HEK293 (cell line): Measurements from ENCODE around the gene ONECUT1.

Source experiments
- CTCF ChIA-PET: fragments of 350-600 bp; formaldehyde crosslinking; extraction: SDS; loops from one replicate; lab custom pipeline; 2021; ENCODE audit warnings: antibody characterized with exemption; lab: Yijun Ruan, JAX
- POLR2A ChIA-PET: fragments of 300-600 bp; formaldehyde crosslinking; extraction: SDS; loops from one replicate; lab custom pipeline; 2020; ENCODE audit warnings: antibody characterized with exemption, inconsistent platforms; lab: Yijun Ruan, JAX
- H3K27ac ChIP-seq: fragments of 200-500 bp; sonication (Bioruptor generic); 2 replicates; pipeline ENCODE4 v1.5.1; 2014; ENCODE audit warnings: low read depth, low read length, control low read depth, inconsistent platforms; ENCODE audit errors: extremely low read depth
- H3K36me3 ChIP-seq, 2 experiments: fragments of 200-500 bp in 1 of 2; sonication (Bioruptor generic) in 1 of 2; 1 replicate in 1 of 2; 2 replicates in 1 of 2; pipeline ENCODE4 v1.5.1; 2014 to 2017; ENCODE audit warnings: inconsistent platforms in 2 of 2, low read length in 2 of 2; ENCODE audit not compliant: control insufficient read depth in 2 of 2, insufficient read depth in 1 of 2
- H3K4me1 ChIP-seq: fragments of 200-500 bp; sonication (Bioruptor generic); 2 replicates; pipeline ENCODE4 v1.5.1; 2014; ENCODE audit warnings: mild to moderate bottlenecking, low read length, inconsistent platforms; ENCODE audit not compliant: control insufficient read depth, insufficient read depth
- H3K4me3 ChIP-seq: 2 replicates; pipeline ENCODE4 v1.5.1; 2011; ENCODE audit warnings: low read depth, mild to moderate bottlenecking, control low read depth, low read length, moderate library complexity
- H3K9me3 ChIP-seq: fragments of 200-500 bp; sonication (Bioruptor generic); 2 replicates; pipeline ENCODE4 v1.5.1; 2014; ENCODE audit warnings: low read depth, low read length, inconsistent platforms; ENCODE audit not compliant: control insufficient read depth, insufficient read depth
- GFI1B ChIP-seq: fragments of 450-650 bp; formaldehyde crosslinking; IDR thresholded peaks from 2 replicates; pipeline ENCODE4 v1.5.1; 2016; ENCODE audit warnings: missing biosample characterization, missing genetic modification characterization
- GLIS1 ChIP-seq: fragments of 450-650 bp; formaldehyde crosslinking; IDR thresholded peaks from 2 replicates; pipeline ENCODE4 v1.5.1; 2016; ENCODE audit warnings: missing biosample characterization, missing genetic modification characterization
- HOXD13 ChIP-seq: sonication (generic); formaldehyde crosslinking; IDR thresholded peaks from 2 replicates; pipeline ENCODE4 v1.8.0; 2022; ENCODE audit warnings: missing genetic modification reagents, borderline replicate concordance
- SETDB1 ChIP-seq: IDR thresholded peaks from one replicate; pipeline ENCODE4 v1.6.1; 2017; ENCODE audit warnings: mild to moderate bottlenecking, low read length, moderate library complexity, mixed read lengths; ENCODE audit not compliant: insufficient read length
- SP7 ChIP-seq: fragments of 450-650 bp; formaldehyde crosslinking; IDR thresholded peaks from 2 replicates; pipeline ENCODE4 v1.5.1; 2016; ENCODE audit warnings: missing biosample characterization, missing genetic modification characterization
- TCF7L2 ChIP-seq: IDR thresholded peaks from 2 replicates; pipeline ENCODE4 v1.6.1; 2011; ENCODE audit warnings: low read depth, mild to moderate bottlenecking, inconsistent platforms, low read length, moderate library complexity, borderline replicate concordance
- ZNF114 ChIP-seq: fragments of 450-650 bp; formaldehyde crosslinking; IDR thresholded peaks from 2 replicates; pipeline ENCODE4 v1.5.0; 2017; ENCODE audit warnings: missing biosample characterization, missing genetic modification characterization
- ZNF140 ChIP-seq: fragments of 450-650 bp; formaldehyde crosslinking; IDR thresholded peaks from 2 replicates; pipeline ENCODE4 v1.5.1; 2016; ENCODE audit warnings: missing biosample characterization, missing genetic modification characterization
- ZNF174 ChIP-seq: fragments of 450-650 bp; formaldehyde crosslinking; IDR thresholded peaks from 2 replicates; pipeline ENCODE4 v1.5.0; 2017; ENCODE audit warnings: missing biosample characterization, mild to moderate bottlenecking, missing genetic modification characterization
- ZNF19 ChIP-seq: fragments of 450-650 bp; formaldehyde crosslinking; IDR thresholded peaks from 2 replicates; pipeline ENCODE4; 2016; ENCODE audit warnings: missing biosample characterization, missing genetic modification characterization, low read depth
- ZNF202 ChIP-seq: fragments of 450-650 bp; formaldehyde crosslinking; IDR thresholded peaks from 2 replicates; pipeline ENCODE4 v1.5.1; 2016; ENCODE audit warnings: missing biosample characterization, missing genetic modification characterization, borderline replicate concordance
- ZNF223 ChIP-seq: fragments of 450-650 bp; formaldehyde crosslinking; IDR thresholded peaks from 2 replicates; pipeline ENCODE4 v1.5.1; 2016; ENCODE audit warnings: missing biosample characterization, missing genetic modification characterization
- ZNF302 ChIP-seq: fragments of 450-650 bp; formaldehyde crosslinking; IDR thresholded peaks from 2 replicates; pipeline ENCODE4 v1.5.1; 2016; ENCODE audit warnings: missing biosample characterization, missing genetic modification characterization, low read depth
- ZNF433 ChIP-seq: fragments of 450-650 bp; formaldehyde crosslinking; IDR thresholded peaks from 2 replicates; pipeline ENCODE4 v1.5.1; 2016; ENCODE audit warnings: missing biosample characterization, missing genetic modification characterization, low read depth
- ZNF473 ChIP-seq: fragments of 450-650 bp; formaldehyde crosslinking; IDR thresholded peaks from 2 replicates; pipeline ENCODE4 v1.5.1; 2017; ENCODE audit warnings: missing biosample characterization, missing genetic modification characterization
- ZNF514 ChIP-seq: fragments of 450-650 bp; formaldehyde crosslinking; IDR thresholded peaks from 2 replicates; pipeline ENCODE4 v1.5.1; 2016; ENCODE audit warnings: missing biosample characterization, missing genetic modification characterization
- ZNF521 ChIP-seq: fragments of 450-650 bp; formaldehyde crosslinking; IDR thresholded peaks from 2 replicates; pipeline ENCODE4 v1.5.1; 2017; ENCODE audit warnings: missing biosample characterization, mild to moderate bottlenecking, missing genetic modification characterization
- ZNF558 ChIP-seq: fragments of 450-650 bp; formaldehyde crosslinking; IDR thresholded peaks from 2 replicates; pipeline ENCODE4 v1.5.1; 2016; ENCODE audit warnings: missing biosample characterization, missing genetic modification characterization
- ZNF571 ChIP-seq: fragments of 450-650 bp; formaldehyde crosslinking; IDR thresholded peaks from 2 replicates; pipeline ENCODE4 v1.5.0; 2017; ENCODE audit warnings: missing biosample characterization, missing genetic modification characterization
- ZNF621 ChIP-seq: fragments of 450-650 bp; formaldehyde crosslinking; IDR thresholded peaks from 2 replicates; pipeline ENCODE4 v1.5.1; 2017; ENCODE audit warnings: missing biosample characterization, missing genetic modification characterization
- ZNF660 ChIP-seq: fragments of 450-650 bp; IDR thresholded peaks from 2 replicates; pipeline ENCODE4 v1.5.1; 2018; ENCODE audit warnings: missing biosample characterization, mild to moderate bottlenecking, missing genetic modification characterization
- ZNF701 ChIP-seq: fragments of 450-650 bp; formaldehyde crosslinking; IDR thresholded peaks from 2 replicates; pipeline ENCODE4 v1.5.1; 2016; ENCODE audit warnings: missing biosample characterization, missing genetic modification characterization
- ZNF837 ChIP-seq: fragments of 450-650 bp; formaldehyde crosslinking; IDR thresholded peaks from 2 replicates; pipeline ENCODE4 v1.5.1; 2016; ENCODE audit warnings: missing biosample characterization, missing genetic modification characterization
- TF ChIP-seq, protein P1 (sequence below): fragments of 450-650 bp; formaldehyde crosslinking; IDR thresholded peaks from 2 replicates; pipeline ENCODE4 v1.5.1; 2016; ENCODE audit warnings: missing biosample characterization, missing genetic modification characterization
- TF ChIP-seq, protein P2 (sequence below): fragments of 450-650 bp; formaldehyde crosslinking; IDR thresholded peaks from 2 replicates; pipeline ENCODE4 v1.5.1; 2016; ENCODE audit warnings: missing biosample characterization, missing genetic modification characterization
- TF ChIP-seq, protein P3 (sequence below): fragments of 450-650 bp; formaldehyde crosslinking; IDR thresholded peaks from 2 replicates; pipeline ENCODE4 v1.5.1; 2017; ENCODE audit warnings: missing biosample characterization, mild to moderate bottlenecking, missing genetic modification characterization, moderate library complexity
- TF ChIP-seq, protein P4 (sequence below): fragments of 450-650 bp; formaldehyde crosslinking; IDR thresholded peaks from 2 replicates; pipeline ENCODE4 v1.5.1; 2016; ENCODE audit warnings: missing biosample characterization, missing genetic modification characterization
- TF ChIP-seq, protein P5 (sequence below): fragments of 450-650 bp; formaldehyde crosslinking; IDR thresholded peaks from 2 replicates; pipeline ENCODE4 v1.5.1; 2016; ENCODE audit warnings: missing biosample characterization, missing genetic modification characterization

ONECUT1 gene

DNA sequence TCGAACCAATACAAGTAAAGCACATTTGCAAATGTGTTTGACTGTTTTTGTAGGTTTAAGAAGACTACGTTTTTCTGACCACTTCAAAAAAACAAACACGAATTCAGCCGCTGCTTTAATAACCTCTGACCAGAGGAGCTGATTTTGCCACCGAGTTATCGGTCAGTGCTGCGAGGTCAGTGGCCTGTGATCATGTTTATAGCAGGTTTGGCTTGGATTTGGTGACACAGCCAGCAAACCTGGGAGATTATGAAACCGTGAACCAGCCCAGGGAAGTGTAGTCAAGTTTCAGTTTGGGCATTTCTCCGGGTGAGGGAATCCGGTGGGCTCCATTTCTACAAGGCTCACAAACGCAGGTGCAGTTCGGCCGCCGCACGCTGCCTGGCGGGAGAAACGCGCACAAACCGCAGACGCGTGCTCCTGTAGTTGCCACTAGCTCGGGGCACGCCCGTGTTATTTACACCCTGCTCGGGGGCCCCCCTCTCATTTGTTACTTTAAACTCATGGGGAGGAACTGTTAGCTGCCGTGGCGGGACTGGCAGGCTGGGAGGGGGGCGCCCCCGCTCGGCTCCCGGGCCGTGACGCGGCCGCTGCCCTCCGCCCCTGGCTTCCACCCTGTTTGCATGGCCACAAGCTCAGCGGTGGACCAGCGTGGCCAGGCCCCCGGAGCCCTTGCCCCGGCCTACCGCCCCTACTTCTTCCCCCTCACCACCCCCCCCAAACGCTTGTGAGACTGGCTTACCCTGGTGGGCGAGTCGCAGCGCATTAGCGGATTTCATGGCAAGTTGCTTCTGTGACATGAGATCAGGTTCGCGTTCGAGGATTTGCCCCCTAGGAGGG is 13.6 kb upstream of the ONECUT1 start:
- no peak overlapping the region for H3K27ac ChIP-seq
- no peaks in the 10 kb centered on the region for H3K36me3 ChIP-seq
- H3K9me3 ChIP-seq = no peaks in the 10 kb centered on the region
- ChIA-PET CTCF (no interaction called here), POLR2A (interaction anchor here (0.6 kb wide), 1 partner anchor 17 kb away, joined by 5 read pairs; no protein-coding TSS in a partner anchor)
- H3K4me1 ChIP-seq = no peaks in the 10 kb centered on the region
- H3K4me3 ChIP-seq = no peak overlapping the region
- TF ChIP-seq ZNF140 (tag by site-specific recombination) (no peak), GLIS1 (tag by site-specific recombination) (no peak), TCF7L2 (no peak), ZNF174 (tag by site-specific recombination) (no peak), ZNF473 (tag by site-specific recombination) (no peak), ZNF521 (no peak), GFI1B (no peak), SP7 (tag by site-specific recombination) (no peak), ZNF514 (tag by site-specific recombination) (no peak), ZNF660 (tag by site-specific recombination) (no peak)
- TF ChIP-seq, protein P1, sequence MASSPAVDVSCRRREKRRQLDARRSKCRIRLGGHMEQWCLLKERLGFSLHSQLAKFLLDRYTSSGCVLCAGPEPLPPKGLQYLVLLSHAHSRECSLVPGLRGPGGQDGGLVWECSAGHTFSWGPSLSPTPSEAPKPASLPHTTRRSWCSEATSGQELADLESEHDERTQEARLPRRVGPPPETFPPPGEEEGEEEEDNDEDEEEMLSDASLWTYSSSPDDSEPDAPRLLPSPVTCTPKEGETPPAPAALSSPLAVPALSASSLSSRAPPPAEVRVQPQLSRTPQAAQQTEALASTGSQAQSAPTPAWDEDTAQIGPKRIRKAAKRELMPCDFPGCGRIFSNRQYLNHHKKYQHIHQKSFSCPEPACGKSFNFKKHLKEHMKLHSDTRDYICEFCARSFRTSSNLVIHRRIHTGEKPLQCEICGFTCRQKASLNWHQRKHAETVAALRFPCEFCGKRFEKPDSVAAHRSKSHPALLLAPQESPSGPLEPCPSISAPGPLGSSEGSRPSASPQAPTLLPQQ = no peak
- TF ChIP-seq, protein P2, sequence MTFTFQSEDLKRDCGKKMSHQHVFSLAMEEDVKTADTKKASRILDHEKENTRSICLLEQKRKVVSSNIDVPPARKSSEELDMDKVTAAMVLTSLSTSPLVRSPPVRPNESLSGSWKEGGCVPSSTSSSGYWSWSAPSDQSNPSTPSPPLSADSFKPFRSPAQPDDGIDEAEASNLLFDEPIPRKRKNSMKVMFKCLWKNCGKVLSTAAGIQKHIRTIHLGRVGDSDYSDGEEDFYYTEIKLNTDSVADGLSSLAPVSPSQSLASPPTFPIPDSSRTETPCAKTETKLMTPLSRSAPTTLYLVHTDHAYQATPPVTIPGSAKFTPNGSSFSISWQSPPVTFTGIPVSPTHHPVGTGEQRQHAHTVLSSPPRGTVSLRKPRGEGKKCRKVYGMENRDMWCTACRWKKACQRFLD = no peak
- TF ChIP-seq, protein P3, sequence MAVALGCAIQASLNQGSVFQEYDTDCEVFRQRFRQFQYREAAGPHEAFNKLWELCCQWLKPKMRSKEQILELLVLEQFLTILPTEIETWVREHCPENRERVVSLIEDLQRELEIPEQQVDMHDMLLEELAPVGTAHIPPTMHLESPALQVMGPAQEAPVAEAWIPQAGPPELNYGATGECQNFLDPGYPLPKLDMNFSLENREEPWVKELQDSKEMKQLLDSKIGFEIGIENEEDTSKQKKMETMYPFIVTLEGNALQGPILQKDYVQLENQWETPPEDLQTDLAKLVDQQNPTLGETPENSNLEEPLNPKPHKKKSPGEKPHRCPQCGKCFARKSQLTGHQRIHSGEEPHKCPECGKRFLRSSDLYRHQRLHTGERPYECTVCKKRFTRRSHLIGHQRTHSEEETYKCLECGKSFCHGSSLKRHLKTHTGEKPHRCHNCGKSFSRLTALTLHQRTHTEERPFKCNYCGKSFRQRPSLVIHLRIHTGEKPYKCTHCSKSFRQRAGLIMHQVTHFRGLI (tag by site-specific recombination) = no peak

DNA sequence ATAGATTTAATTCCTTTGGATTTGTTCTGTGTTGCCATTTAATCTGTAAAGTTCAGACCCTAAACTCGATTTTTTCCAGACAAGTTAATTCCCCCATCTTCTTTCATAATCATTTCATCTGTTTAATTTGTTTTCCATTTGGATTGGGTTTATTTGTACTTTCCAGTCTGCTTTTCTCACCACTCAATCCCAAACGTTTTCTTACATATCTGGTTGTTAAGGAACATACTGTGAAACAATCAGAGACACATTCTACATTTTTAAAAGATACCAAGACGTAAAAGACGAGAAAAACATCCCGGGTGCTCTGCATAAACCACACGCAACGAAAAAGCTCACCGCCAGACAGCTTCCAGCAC is 13.0 kb upstream of the ONECUT1 start:
- CTCF ChIA-PET = no interaction called here
- Histone ChIP-seq H3K4me3 (no peak overlapping the region), H3K4me1 (no peaks in the 10 kb centered on the region), H3K9me3 (no peaks in the 10 kb centered on the region), H3K36me3 (no peaks in the 10 kb centered on the region), H3K27ac (no peak overlapping the region)
- POLR2A ChIA-PET = interaction anchor here (0.6 kb wide), 1 partner anchor 17 kb away, joined by 5 read pairs; no protein-coding TSS in a partner anchor
- TF ChIP-seq ZNF701 (no peak), ZNF223 (tag by site-specific recombination) (no peak), SETDB1 (no peak), ZNF202 (tag by site-specific recombination) (no peak), ZNF114 (no peak), ZNF433 (no peak), ZNF621 (tag by site-specific recombination) (no peak), GLIS1 (tag by site-specific recombination) (no peak), HOXD13 (CRISPR knock-in tag) (no peak), ZNF660 (tag by site-specific recombination) (no peak), ZNF302 (tag by site-specific recombination) (no peak), ZNF571 (no peak), ZNF837 (tag by site-specific recombination) (no peak), ZNF19 (no peak), ZNF558 (no peak)
- TF ChIP-seq, protein P4, sequence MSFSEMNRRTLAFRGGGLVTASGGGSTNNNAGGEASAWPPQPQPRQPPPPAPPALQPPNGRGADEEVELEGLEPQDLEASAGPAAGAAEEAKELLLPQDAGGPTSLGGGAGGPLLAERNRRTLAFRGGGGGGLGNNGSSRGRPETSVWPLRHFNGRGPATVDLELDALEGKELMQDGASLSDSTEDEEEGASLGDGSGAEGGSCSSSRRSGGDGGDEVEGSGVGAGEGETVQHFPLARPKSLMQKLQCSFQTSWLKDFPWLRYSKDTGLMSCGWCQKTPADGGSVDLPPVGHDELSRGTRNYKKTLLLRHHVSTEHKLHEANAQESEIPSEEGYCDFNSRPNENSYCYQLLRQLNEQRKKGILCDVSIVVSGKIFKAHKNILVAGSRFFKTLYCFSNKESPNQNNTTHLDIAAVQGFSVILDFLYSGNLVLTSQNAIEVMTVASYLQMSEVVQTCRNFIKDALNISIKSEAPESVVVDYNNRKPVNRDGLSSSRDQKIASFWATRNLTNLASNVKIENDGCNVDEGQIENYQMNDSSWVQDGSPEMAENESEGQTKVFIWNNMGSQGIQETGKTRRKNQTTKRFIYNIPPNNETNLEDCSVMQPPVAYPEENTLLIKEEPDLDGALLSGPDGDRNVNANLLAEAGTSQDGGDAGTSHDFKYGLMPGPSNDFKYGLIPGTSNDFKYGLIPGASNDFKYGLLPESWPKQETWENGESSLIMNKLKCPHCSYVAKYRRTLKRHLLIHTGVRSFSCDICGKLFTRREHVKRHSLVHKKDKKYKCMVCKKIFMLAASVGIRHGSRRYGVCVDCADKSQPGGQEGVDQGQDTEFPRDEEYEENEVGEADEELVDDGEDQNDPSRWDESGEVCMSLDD (tag by site-specific recombination) = no peak
- TF ChIP-seq, protein P5, sequence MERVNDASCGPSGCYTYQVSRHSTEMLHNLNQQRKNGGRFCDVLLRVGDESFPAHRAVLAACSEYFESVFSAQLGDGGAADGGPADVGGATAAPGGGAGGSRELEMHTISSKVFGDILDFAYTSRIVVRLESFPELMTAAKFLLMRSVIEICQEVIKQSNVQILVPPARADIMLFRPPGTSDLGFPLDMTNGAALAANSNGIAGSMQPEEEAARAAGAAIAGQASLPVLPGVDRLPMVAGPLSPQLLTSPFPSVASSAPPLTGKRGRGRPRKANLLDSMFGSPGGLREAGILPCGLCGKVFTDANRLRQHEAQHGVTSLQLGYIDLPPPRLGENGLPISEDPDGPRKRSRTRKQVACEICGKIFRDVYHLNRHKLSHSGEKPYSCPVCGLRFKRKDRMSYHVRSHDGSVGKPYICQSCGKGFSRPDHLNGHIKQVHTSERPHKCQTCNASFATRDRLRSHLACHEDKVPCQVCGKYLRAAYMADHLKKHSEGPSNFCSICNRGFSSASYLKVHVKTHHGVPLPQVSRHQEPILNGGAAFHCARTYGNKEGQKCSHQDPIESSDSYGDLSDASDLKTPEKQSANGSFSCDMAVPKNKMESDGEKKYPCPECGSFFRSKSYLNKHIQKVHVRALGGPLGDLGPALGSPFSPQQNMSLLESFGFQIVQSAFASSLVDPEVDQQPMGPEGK (tag by site-specific recombination) = no peak
